H1 (cell line): ENCODE measurements around the gene ZNF595. TPM values are rescaled to one million over a fixed set of nuclear protein-coding genes. Genes with fewer than 3 reads are reported as not detected.
"Not testable (repeated sequence)": the region's sequence is repeated elsewhere in the genome, so short reads cannot be mapped to it uniquely, and the experiment has no call there.

Experiments used
- CTCF ChIA-PET: fragments of 300-600 bp; sonication (Branson Sonifier 250); formaldehyde crosslinking; loops from one replicate; lab custom pipeline; 2021; ENCODE audit not compliant: partially characterized antibody; lab: Charles Lee
- POLR2A ChIA-PET: fragments of 300-600 bp; sonication (Branson Sonifier 250); formaldehyde crosslinking; loops from one replicate; lab custom pipeline; 2021; ENCODE audit warnings: inconsistent platforms; ENCODE audit not compliant: partially characterized antibody; lab: Charles Lee
- DNase-seq, 2 experiments: peaks; one replicate each; pipeline versions ENCODE4 v3.0.0 to v3.0.0-alpha.2; 2010 to 2022; ENCODE audit warnings: low spot score in 2 of 2, low read depth in 1 of 2, mixed read lengths in 1 of 2
- FAIRE-seq: peaks from 2 replicates; lab custom pipeline; 2011; peaks lifted over from hg19 to GRCh38; lab: Jason Lieb, UNC
- H2AFZ ChIP-seq: 2 replicates; pipeline ENCODE4 v1.8.1; 2012; ENCODE audit warnings: low read length, inconsistent platforms
- H2AK5ac ChIP-seq: 2 replicates; pipeline ENCODE4 v1.6.1; 2013; ENCODE audit warnings: low read depth, low read length
- H2BK120ac ChIP-seq: replicated peaks from 2 replicates; pipeline ENCODE3; 2013; ENCODE audit warnings: low read depth, low read length, inconsistent platforms
- H2BK12ac ChIP-seq: 2 replicates; pipeline ENCODE4 v1.6.1; 2013; ENCODE audit warnings: low read depth, low read length
- H2BK15ac ChIP-seq: 2 replicates; pipeline ENCODE4 v1.6.1; 2013; ENCODE audit warnings: low read length
- H2BK20ac ChIP-seq: 2 replicates; pipeline ENCODE4 v1.6.1; 2013; ENCODE audit warnings: low read length
- H2BK5ac ChIP-seq: 2 replicates; pipeline ENCODE4 v1.6.1; 2013; ENCODE audit warnings: low read depth, low read length
- H3K14ac ChIP-seq: 2 replicates; pipeline ENCODE4 v1.6.1; 2013; ENCODE audit warnings: inconsistent platforms; ENCODE audit not compliant: insufficient read length
- H3K18ac ChIP-seq: 2 replicates; pipeline ENCODE4 v1.6.1; 2013; ENCODE audit warnings: low read length; ENCODE audit errors: extremely low read depth
- H3K23ac ChIP-seq: 2 replicates; pipeline ENCODE4 v1.6.1; 2013; ENCODE audit warnings: inconsistent platforms; ENCODE audit not compliant: insufficient read length
- H3K23me2 ChIP-seq: 2 replicates; pipeline ENCODE4 v1.6.1; 2013; ENCODE audit warnings: low read depth, low read length
- H3K27ac ChIP-seq: 2 replicates; pipeline ENCODE4 v1.6.1; 2011; ENCODE audit warnings: low read depth, low read length, inconsistent platforms
- H3K27me3 ChIP-seq, 4 experiments: replicated peaks in 1 of 4; 1 replicate in 1 of 4; 2 replicates in 3 of 4; pipeline versions ENCODE4 v1.6.1 to v1.8.1; 2011 to 2013; ENCODE audit warnings: low read length in 3 of 4, mild to moderate bottlenecking in 3 of 4, inconsistent platforms in 2 of 4, mixed read lengths in 2 of 4, moderate library complexity in 1 of 4; ENCODE audit not compliant: control insufficient read depth in 3 of 4, insufficient read depth in 3 of 4; ENCODE audit errors: extremely low read depth in 1 of 4
- H3K36me3 ChIP-seq, 4 experiments: 2 replicates each; pipeline versions ENCODE4 v1.6.1 to v1.8.1; 2011 to 2013; ENCODE audit warnings: mild to moderate bottlenecking in 4 of 4, low read length in 3 of 4, moderate library complexity in 2 of 4, control low read depth in 1 of 4, inconsistent platforms in 1 of 4; ENCODE audit not compliant: insufficient read depth in 4 of 4, control insufficient read depth in 2 of 4
- H3K4ac ChIP-seq: replicated peaks from 2 replicates; pipeline ENCODE3; 2013; ENCODE audit warnings: low read length, low read depth, mixed read lengths, inconsistent platforms; ENCODE audit not compliant: insufficient read length
- H3K4me1 ChIP-seq, 4 experiments: replicated peaks in 1 of 4; 1 replicate in 1 of 4; 2 replicates in 3 of 4; pipeline versions ENCODE4 v1.6.1 to v1.8.1; 2011 to 2013; ENCODE audit warnings: low read length in 3 of 4, inconsistent platforms in 2 of 4, mixed read lengths in 1 of 4; ENCODE audit not compliant: insufficient read depth in 4 of 4, control insufficient read depth in 3 of 4
- H3K4me2 ChIP-seq, 2 experiments: 2 replicates each; pipeline versions ENCODE4 v1.6.1 to v1.8.1; 2011 to 2013; ENCODE audit warnings: low read depth in 2 of 2, low read length in 2 of 2, control low read depth in 1 of 2, inconsistent platforms in 1 of 2, mild to moderate bottlenecking in 1 of 2; ENCODE audit not compliant: insufficient read depth in 1 of 2
- H3K4me3 ChIP-seq, 4 experiments: fragments of 200-600, 300-600 bp in 1 of 4; sonication (generic), shearing (Covaris generic), sonication (Bioruptor Twin) in 1 of 4; 2 replicates each; pipeline versions ENCODE4 v1.5.1 to v1.8.1; 2011 to 2016; ENCODE audit warnings: low read length in 4 of 4, low read depth in 3 of 4, control low read depth in 2 of 4, inconsistent platforms in 2 of 4, mild to moderate bottlenecking in 2 of 4, mixed read lengths in 1 of 4, moderate library complexity in 1 of 4; ENCODE audit not compliant: insufficient read depth in 2 of 4; ENCODE audit errors: extremely low read depth in 1 of 4
- H3K56ac ChIP-seq: replicated peaks from 2 replicates; pipeline ENCODE3; 2013; ENCODE audit warnings: low read depth, mild to moderate bottlenecking, mixed read lengths, low read length, inconsistent platforms; ENCODE audit not compliant: insufficient read length
- H3K79me1 ChIP-seq: 2 replicates; pipeline ENCODE4 v1.6.1; 2013; ENCODE audit warnings: low read depth, low read length, control low read depth
- H3K79me2 ChIP-seq, 2 experiments: 2 replicates each; pipeline versions ENCODE4 v1.6.1 to v1.8.1; 2012 to 2013; ENCODE audit warnings: low read length in 2 of 2, mild to moderate bottlenecking in 2 of 2, inconsistent platforms in 1 of 2; ENCODE audit not compliant: insufficient read depth in 2 of 2, control insufficient read depth in 1 of 2
- H3K9ac ChIP-seq, 4 experiments: replicated peaks in 1 of 4; 1 replicate in 1 of 4; 2 replicates in 3 of 4; pipeline versions ENCODE4 v1.6.1 to v1.8.1; 2011 to 2013; ENCODE audit warnings: low read depth in 3 of 4, low read length in 3 of 4, control low read depth in 2 of 4, mild to moderate bottlenecking in 2 of 4, moderate library complexity in 2 of 4, inconsistent platforms in 1 of 4; ENCODE audit errors: extremely low read depth in 1 of 4
- H3K9me3 ChIP-seq, 2 experiments: 2 replicates each; pipeline versions ENCODE4 v1.6.1 to v1.8.1; 2012 to 2013; ENCODE audit warnings: mild to moderate bottlenecking in 2 of 2, moderate library complexity in 2 of 2, control low read depth in 1 of 2, inconsistent platforms in 1 of 2, low read depth in 1 of 2, low read length in 1 of 2, mixed read lengths in 1 of 2; ENCODE audit not compliant: insufficient read depth in 2 of 2
- H4K20me1 ChIP-seq, 2 experiments: replicated peaks in 1 of 2; 2 replicates each; pipeline versions ENCODE3 to v1.8.1; 2011 to 2013; ENCODE audit warnings: inconsistent platforms in 2 of 2, low read length in 2 of 2, mild to moderate bottlenecking in 1 of 2; ENCODE audit not compliant: insufficient read depth in 2 of 2, control insufficient read depth in 1 of 2
- H4K5ac ChIP-seq: 2 replicates; pipeline ENCODE4 v1.6.1; 2013; ENCODE audit warnings: low read length, low read depth, mixed read lengths, inconsistent platforms; ENCODE audit not compliant: insufficient read length
- H4K8ac ChIP-seq: 2 replicates; pipeline ENCODE4 v1.8.0; 2013; ENCODE audit warnings: mild to moderate bottlenecking, moderate library complexity, low read length, inconsistent platforms; ENCODE audit not compliant: insufficient read depth; ENCODE audit errors: extremely low read depth
- H4K91ac ChIP-seq: replicated peaks from 2 replicates; pipeline ENCODE3; 2013; ENCODE audit warnings: low read length, mixed read lengths, inconsistent platforms; ENCODE audit not compliant: insufficient read length
- WGBS, 2 experiments: shearing (Covaris generic) in 1 of 2; methylation state at CpG; one replicate each; pipeline versions ENCODE4 v1.1.6 to v1.1.7; 2013 to 2015; ENCODE audit warnings: low lambda C conversion rate in 2 of 2, mixed read lengths in 2 of 2, inconsistent platforms in 1 of 2, low coverage in 1 of 2, missing lambda C conversion rate in 1 of 2; ENCODE audit not compliant: insufficient replicate concordance in 2 of 2, insufficient coverage in 1 of 2, insufficient read length in 1 of 2; ENCODE audit errors: extremely low coverage in 1 of 2, missing lambda C conversion rate in 1 of 2; 5-methylcytosine and 5-hydroxymethylcytosine counted together
- polyA plus RNA-seq, 7 experiments: library from polyadenylated mRNA; depleted of rRNA in 3 of 7; stranded (reverse) in 5 of 7; unstranded in 2 of 7; fragments of >200 nt in 5 of 7; fragments of 200-250 nt in 2 of 7; gene quantifications; 1 replicate in 5 of 7; 2 replicates in 1 of 7; 4 replicates in 1 of 7; pipeline versions ENCODE4 v1.2.1 to v1.2.3, GENCODE V29; 2011 to 2013; ENCODE audit warnings: missing spikeins in 2 of 7, mixed read lengths in 2 of 7
- total RNA-seq: library from RNA; stranded (reverse); fragmentation: NEBNext Ultra II Directional; extraction: Animal tissue kit (Norgen Biotek cat#: 25700); gene quantifications from 2 replicates; pipeline ENCODE4 v1.2.1, GENCODE V29; 2021

Gene ZNF595
- total and polyA plus RNA-seq, 2 of the 8 experiments (the other 6 are each of a cell fraction or from before 2014, with no cell fraction given): 3.3 to 22.5 TPM

- H3K4me2 ChIP-seq, H3K14ac ChIP-seq, H3K36me3 ChIP-seq, H4K8ac ChIP-seq, H3K9ac ChIP-seq, H4K5ac ChIP-seq, H3K27ac ChIP-seq, H4K20me1 ChIP-seq, CTCF ChIA-PET, H3K4me1 ChIP-seq, H2AFZ ChIP-seq, H2BK20ac ChIP-seq, DNase-seq, H3K79me2 ChIP-seq, H3K27me3 ChIP-seq, H2BK12ac ChIP-seq, H4K91ac ChIP-seq, H3K79me1 ChIP-seq, H2BK15ac ChIP-seq, H3K56ac ChIP-seq, H2AK5ac ChIP-seq, H3K18ac ChIP-seq, H2BK120ac ChIP-seq, H3K23ac ChIP-seq, POLR2A ChIA-PET, H2BK5ac ChIP-seq, H3K9me3 ChIP-seq, FAIRE-seq, H3K23me2 ChIP-seq, H3K4ac ChIP-seq, H3K4me3 ChIP-seq: not testable (repeated sequence)
- 76% methylated on average over 3 of the region's 3 CpGs; no CpG with 5 or more reads in 1 of the 2 experiments for WGBS, 2 experiments
Measured at GRCh38 chr4:27501-27900, 25.6 kb upstream of the ZNF595 start.

DNA sequence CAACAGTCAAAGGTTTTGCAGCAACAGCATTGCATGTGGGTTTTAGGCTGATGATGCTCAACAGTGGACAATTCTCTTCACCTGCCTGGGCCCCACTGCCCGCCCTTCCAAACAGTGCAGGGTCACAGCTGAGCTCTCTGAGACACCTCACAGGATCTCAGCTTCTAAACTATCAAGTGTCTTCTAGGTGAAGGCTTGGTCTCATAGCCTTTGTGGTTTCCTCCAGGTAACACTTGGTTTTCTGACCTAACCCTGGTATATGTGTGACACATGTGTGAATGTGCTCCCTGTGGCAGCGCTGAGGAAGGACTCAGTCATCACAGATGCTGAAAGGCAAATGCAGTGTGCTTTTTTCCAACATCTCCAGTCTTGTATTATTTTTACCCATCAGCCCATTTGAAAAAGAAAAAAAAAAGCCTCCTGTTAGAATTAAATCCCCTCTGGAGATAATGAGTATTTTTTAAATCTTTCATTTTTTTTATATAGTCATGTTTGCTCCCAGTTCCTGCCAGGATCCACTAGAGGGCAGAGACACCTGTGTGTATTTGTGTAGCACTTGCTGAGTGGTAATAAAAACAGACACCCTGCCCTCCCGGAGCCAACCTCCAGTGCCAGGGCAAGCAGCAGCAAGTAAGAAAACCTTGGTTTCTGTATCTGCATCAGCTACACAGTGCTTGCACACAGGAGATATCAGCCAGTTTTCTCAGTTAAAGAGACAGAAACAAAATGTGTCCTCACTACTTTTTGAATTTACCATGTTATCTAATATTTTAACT lies 24.2 kb upstream of the ZNF595 start:
- not testable (repeated sequence) for FAIRE-seq

More for the DNA sequence above, 24.2 kb upstream of the ZNF595 start:
- H3K4ac ChIP-seq, H3K36me3 ChIP-seq, H3K23ac ChIP-seq, H3K27ac ChIP-seq, H4K91ac ChIP-seq, POLR2A ChIA-PET, H2AK5ac ChIP-seq, H3K27me3 ChIP-seq, H3K79me1 ChIP-seq, H2BK12ac ChIP-seq, H4K8ac ChIP-seq, H3K9ac ChIP-seq, H4K5ac ChIP-seq, H3K18ac ChIP-seq, H3K56ac ChIP-seq, H2BK15ac ChIP-seq, DNase-seq, H3K4me2 ChIP-seq, H4K20me1 ChIP-seq, H3K9me3 ChIP-seq, H2BK120ac ChIP-seq, H3K4me1 ChIP-seq, H2BK20ac ChIP-seq, H2BK5ac ChIP-seq, H3K14ac ChIP-seq, H3K4me3 ChIP-seq, H2AFZ ChIP-seq, H3K79me2 ChIP-seq, H3K23me2 ChIP-seq: not testable (repeated sequence)
- 86% methylated on average over 1 of the region's 3 CpGs; no CpG with 5 or more reads in 1 of the 2 experiments for WGBS, 2 experiments
- CTCF ChIA-PET: interaction anchor here (0.7 to 1.3 kb wide), 4 partner anchors 20 to 215 kb away, joined by 3 to 7 read pairs (median 4); partner anchors contain the start of gene ZNF718
